Uterus (tissue), 2 donors: ENCODE results near the gene PAQR5.

ENCODE experiments used
- POLR2A ChIP-seq, 2 donors: fragments of 450-650 bp; IDR thresholded peaks; one replicate each; pipeline ENCODE4 v1.6.1; 2016; ENCODE audit warnings: antibody characterized with exemption in 2 of 2, mild to moderate bottlenecking in 1 of 2, moderate library complexity in 1 of 2
- TF ChIP-seq, protein P1 (sequence below), 4 experiments: fragments of 200-600 bp in 2 of 4; fragments of 450-650 bp in 2 of 4; sonication (generic) in 2 of 4; IDR thresholded peaks; one replicate each; pipeline ENCODE4 v1.5.1; 2016 to 2019; ENCODE audit warnings: antibody characterized with exemption in 4 of 4, mild to moderate bottlenecking in 2 of 4, moderate library complexity in 1 of 4

DNA sequence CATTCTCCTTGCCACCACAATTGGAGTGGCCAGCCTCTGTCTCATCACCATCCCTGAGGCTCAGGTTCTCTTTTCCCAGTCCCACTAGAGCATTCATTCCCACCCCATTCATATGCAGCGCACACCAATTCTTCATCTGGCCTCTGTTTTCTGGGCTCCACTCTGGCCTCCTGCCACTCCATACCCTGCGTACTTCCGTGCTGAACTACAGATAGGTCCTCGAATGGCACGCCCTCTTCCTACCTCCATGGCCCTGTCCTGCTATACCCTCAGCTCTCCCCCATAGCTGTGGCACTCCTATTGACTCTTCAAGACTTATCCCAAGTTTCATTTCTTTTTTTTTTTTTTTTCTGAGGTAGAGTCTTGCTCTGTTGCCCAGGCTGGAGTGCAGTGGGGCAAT is 25.9 kb downstream of the PAQR5 start:
- TF ChIP-seq POLR2A (IDR thresholded peaks at IDR 0.05): no peak
- TF ChIP-seq, protein P1, sequence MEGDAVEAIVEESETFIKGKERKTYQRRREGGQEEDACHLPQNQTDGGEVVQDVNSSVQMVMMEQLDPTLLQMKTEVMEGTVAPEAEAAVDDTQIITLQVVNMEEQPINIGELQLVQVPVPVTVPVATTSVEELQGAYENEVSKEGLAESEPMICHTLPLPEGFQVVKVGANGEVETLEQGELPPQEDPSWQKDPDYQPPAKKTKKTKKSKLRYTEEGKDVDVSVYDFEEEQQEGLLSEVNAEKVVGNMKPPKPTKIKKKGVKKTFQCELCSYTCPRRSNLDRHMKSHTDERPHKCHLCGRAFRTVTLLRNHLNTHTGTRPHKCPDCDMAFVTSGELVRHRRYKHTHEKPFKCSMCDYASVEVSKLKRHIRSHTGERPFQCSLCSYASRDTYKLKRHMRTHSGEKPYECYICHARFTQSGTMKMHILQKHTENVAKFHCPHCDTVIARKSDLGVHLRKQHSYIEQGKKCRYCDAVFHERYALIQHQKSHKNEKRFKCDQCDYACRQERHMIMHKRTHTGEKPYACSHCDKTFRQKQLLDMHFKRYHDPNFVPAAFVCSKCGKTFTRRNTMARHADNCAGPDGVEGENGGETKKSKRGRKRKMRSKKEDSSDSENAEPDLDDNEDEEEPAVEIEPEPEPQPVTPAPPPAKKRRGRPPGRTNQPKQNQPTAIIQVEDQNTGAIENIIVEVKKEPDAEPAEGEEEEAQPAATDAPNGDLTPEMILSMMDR (IDR thresholded peaks at IDR 0.05): no peak
